ENCODE results near the gene PIK3C2B. TPM values are rescaled to one million over a fixed set of nuclear protein-coding genes. Genes with fewer than 3 reads are reported as not detected.

Gene PIK3C2B
- total RNA-seq, 1 experiment from 2014 or later = 17.4 TPM

DNA sequence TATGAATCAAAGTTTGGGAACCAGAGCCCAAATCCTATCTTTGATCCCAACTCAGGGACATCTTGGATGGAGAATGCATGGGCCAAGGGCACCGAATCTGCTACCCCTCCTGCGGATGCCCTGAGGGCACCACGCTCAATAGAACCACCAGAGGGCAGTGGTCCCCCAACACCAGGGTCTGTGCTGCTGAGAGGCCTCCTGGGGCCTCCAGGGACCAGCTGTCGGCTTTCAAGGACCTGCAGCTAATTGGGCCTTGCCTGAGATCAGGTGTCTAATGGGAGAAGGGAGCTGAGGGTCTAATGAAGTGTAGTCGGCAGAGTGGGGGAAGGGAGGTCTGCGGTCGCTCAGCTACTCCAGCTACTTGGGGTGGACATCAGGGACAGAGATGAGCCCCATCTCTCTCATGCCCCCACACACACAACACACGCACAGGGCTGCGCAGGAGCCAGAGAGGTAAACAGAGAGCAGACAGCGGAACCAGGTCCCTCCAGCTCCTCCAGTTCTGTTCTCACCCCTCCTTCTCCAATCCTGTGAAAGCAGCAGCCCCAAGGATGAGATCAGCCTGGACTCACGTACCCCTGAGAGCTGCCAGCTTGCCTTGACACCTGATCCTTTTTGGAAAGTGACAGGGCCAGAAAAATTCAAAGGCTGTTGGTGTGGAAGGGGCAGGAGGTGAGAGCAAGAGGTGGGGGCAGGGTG lies 48.0 kb downstream of the PIK3C2B start:
- peak; percentile 70 to 87 (median 76) for TF ChIP-seq CTCF (IDR thresholded peaks at IDR 0.05 in 2 of 3, conservative IDR thresholded peaks at IDR 0.05 in 1 of 3; ENCODE audit: borderline replicate concordance in 1 of 3, insufficient read depth in 1 of 3, low read depth in 2 of 3, low read length in 2 of 3)
- no peak for TF ChIP-seq ATF3 (IDR thresholded peaks at IDR 0.05)
- peak; percentile 88 for TF ChIP-seq RAD21 (IDR thresholded peaks at IDR 0.05; ENCODE audit: low read depth)
- TF ChIP-seq ZFX (IDR thresholded peaks at IDR 0.05) = no peak
- BruUV-seq (replicated peaks) = no TSS peak
- Histone ChIP-seq H3K4me3 (replicated peaks in 1 of 2; ENCODE audit: low read depth in 1 of 2, low read length in 2 of 2) (no peak overlapping the region), H3K9me3 (ENCODE audit: control insufficient read depth in 1 of 2, insufficient read depth in 1 of 2, low read depth in 1 of 2, low read length in 2 of 2) (no peaks in the 10 kb centered on the region), H4K20me1 (ENCODE audit: insufficient read depth) (no peaks in the 10 kb centered on the region), H3K27ac (ENCODE audit: low read depth, low read length) (no peak overlapping the region), H3K36me3 (ENCODE audit: control insufficient read depth in 1 of 2, insufficient read depth in 2 of 2, low read length in 2 of 2) (peaks cover 0 to 2% of the 10 kb centered on the region in 2 experiments; a peak in 2 of 4 replicates), H3K9ac (ENCODE audit: low read length) (no peak overlapping the region), H3K27me3 (ENCODE audit: insufficient read depth, low read length) (no peaks in the 10 kb centered on the region), H2AFZ (ENCODE audit: low read depth, low read length, poor library complexity, severe bottlenecking) (no peak overlapping the region), H3K4me2 (ENCODE audit: low read length) (no peak overlapping the region), H3K9me2 (ENCODE audit: insufficient read depth) (no peaks in the 10 kb centered on the region), H3K79me2 (ENCODE audit: insufficient read depth, low read length) (no peaks in the 10 kb centered on the region), H3K4me1 (ENCODE audit: control insufficient read depth in 1 of 2, insufficient read depth in 2 of 2, low read length in 2 of 2) (peaks cover 17 to 45% of the 10 kb centered on the region in 2 experiments)
- ChIA-PET RAD21 (ENCODE audit: low non-redundant PET in 1 of 2, low total read pairs in 2 of 2, uncharacterized antibody in 2 of 2, unreplicated experiment in 2 of 2) (interaction anchor here (0.7 to 1.9 kb wide), 6 partner anchors 42 to 361 kb away, joined by 3 to 8 read pairs (median 4); partner anchors contain the start of gene PIK3C2B (in 1 of the 2)), CTCF (interaction anchor here (0.7 to 3.1 kb wide), 17 partner anchors 9 to 360 kb away, joined by 3 to 33 read pairs (median 6); partner anchors contain the start of gene PIK3C2B), POLR2A (no interaction called here)
- DNase-seq (ENCODE audit: low read depth, low spot score) = no peak
- peak; percentile 87 for ATAC-seq
- intact Hi-C loops (cut with micrococcal nuclease) = loop anchor here (1.0 to 5.0 kb wide), 2 partner anchors 57 to 361 kb away; no protein-coding TSS in a partner anchor
